ENCODE data around the gene AKAP6.

The AKAP6 gene

GRCh38 chr14:32805979-32806378, 476.9 kb downstream of the AKAP6 start:
- DNase-seq (ENCODE audit: low spot score in 2 of 2) (no peak), ATAC-seq (replicated peaks; ENCODE audit: extremely low read depth, poor library complexity, severe bottlenecking) (no peak)
- no peaks in the 10 kb centered on the region for H3K4me1 Mint-ChIP-seq
- peaks cover 26% of the 10 kb centered on the region for H3K9me3 Mint-ChIP-seq
- no peaks in the 10 kb centered on the region for H3K36me3 Mint-ChIP-seq (ENCODE audit: insufficient read depth)
- H3K4me3 Mint-ChIP-seq, result no peak overlapping the region
- no peaks in the 10 kb centered on the region for H3K27me3 Mint-ChIP-seq
- H3K27ac Mint-ChIP-seq (ENCODE audit: low read depth), result no peak overlapping the region

- Mint-ChIP-seq H3K27ac (ENCODE audit: low read depth) (no peak overlapping the region), H3K4me3 (no peak overlapping the region), H3K4me1 (no peaks in the 10 kb centered on the region), H3K9me3 (peaks cover 15% of the 10 kb centered on the region), H3K27me3 (no peaks in the 10 kb centered on the region), H3K36me3 (ENCODE audit: insufficient read depth) (no peaks in the 10 kb centered on the region)
- ATAC-seq (replicated peaks; ENCODE audit: extremely low read depth, poor library complexity, severe bottlenecking) (no peak), DNase-seq (ENCODE audit: low spot score in 2 of 2) (no peak)
These were observed 479.5 kb downstream of the AKAP6 start for GRCh38 chr14:32808644-32809043.

GRCh38 chr14:32809255-32809654, 480.2 kb downstream of the AKAP6 start:
- peaks cover 9% of the 10 kb centered on the region for H3K9me3 Mint-ChIP-seq
- no peaks in the 10 kb centered on the region for H3K36me3 Mint-ChIP-seq (ENCODE audit: insufficient read depth)
- no peak overlapping the region for H3K27ac Mint-ChIP-seq (ENCODE audit: low read depth)
- ATAC-seq (replicated peaks; ENCODE audit: extremely low read depth, poor library complexity, severe bottlenecking) (no peak), DNase-seq (ENCODE audit: low spot score in 2 of 2) (no peak)
- no peaks in the 10 kb centered on the region for H3K27me3 Mint-ChIP-seq
- H3K4me1 Mint-ChIP-seq, result no peaks in the 10 kb centered on the region
- H3K4me3 Mint-ChIP-seq, result no peak overlapping the region

- no peak for ATAC-seq (replicated peaks; ENCODE audit: extremely low read depth, poor library complexity, severe bottlenecking)
- no peaks in the 10 kb centered on the region for H3K9me3 Mint-ChIP-seq
- no peaks in the 10 kb centered on the region for H3K27me3 Mint-ChIP-seq
These were observed 484.3 kb downstream of the AKAP6 start for GRCh38 chr14:32813401-32813800.

GRCh38 chr14:32814721-32815120, 485.6 kb downstream of the AKAP6 start:
- H3K4me3 Mint-ChIP-seq, result no peak overlapping the region
- DNase-seq (ENCODE audit: low spot score in 2 of 2) (no peak), ATAC-seq (replicated peaks; ENCODE audit: extremely low read depth, poor library complexity, severe bottlenecking) (no peak)
- no peaks in the 10 kb centered on the region for H3K4me1 Mint-ChIP-seq
- H3K27ac Mint-ChIP-seq (ENCODE audit: low read depth), result no peak overlapping the region
- no peaks in the 10 kb centered on the region for H3K27me3 Mint-ChIP-seq
- H3K9me3 Mint-ChIP-seq, result peaks cover 6% of the 10 kb centered on the region
- peaks cover 2% of the 10 kb centered on the region for H3K36me3 Mint-ChIP-seq (ENCODE audit: insufficient read depth)

More at GRCh38 chr14:32813401-32813800, 484.3 kb downstream of the AKAP6 start:
- no peak overlapping the region for H3K4me3 Mint-ChIP-seq
- no peak for DNase-seq (ENCODE audit: low spot score in 2 of 2)
- no peaks in the 10 kb centered on the region for H3K4me1 Mint-ChIP-seq
- H3K36me3 Mint-ChIP-seq (ENCODE audit: insufficient read depth), result peaks cover 2% of the 10 kb centered on the region
- H3K27ac Mint-ChIP-seq (ENCODE audit: low read depth), result no peak overlapping the region

GRCh38 chr14:32816588-32816987, 487.5 kb downstream of the AKAP6 start:
- Mint-ChIP-seq H3K4me3 (no peak overlapping the region), H3K9me3 (peaks cover 13% of the 10 kb centered on the region), H3K27ac (ENCODE audit: low read depth) (no peak overlapping the region), H3K36me3 (ENCODE audit: insufficient read depth) (peaks cover 2% of the 10 kb centered on the region), H3K4me1 (no peaks in the 10 kb centered on the region), H3K27me3 (no peaks in the 10 kb centered on the region)
- no peak for DNase-seq (ENCODE audit: low spot score in 2 of 2)
- no peak for ATAC-seq (replicated peaks; ENCODE audit: extremely low read depth, poor library complexity, severe bottlenecking)

GRCh38 chr14:32817780-32818179, 488.7 kb downstream of the AKAP6 start:
- Mint-ChIP-seq H3K27me3 (no peaks in the 10 kb centered on the region), H3K9me3 (peaks cover 18% of the 10 kb centered on the region), H3K4me3 (no peak overlapping the region)

GRCh38 chr14:32818581-32818980, 489.5 kb downstream of the AKAP6 start:
- H3K9me3 Mint-ChIP-seq, result peaks cover 22% of the 10 kb centered on the region
- H3K36me3 Mint-ChIP-seq (ENCODE audit: insufficient read depth), result peaks cover 2% of the 10 kb centered on the region
- no peak overlapping the region for H3K27ac Mint-ChIP-seq (ENCODE audit: low read depth)
- ATAC-seq (replicated peaks; ENCODE audit: extremely low read depth, poor library complexity, severe bottlenecking) (no peak), DNase-seq (ENCODE audit: low spot score in 2 of 2) (no peak)
- H3K4me3 Mint-ChIP-seq, result no peak overlapping the region
- no peaks in the 10 kb centered on the region for H3K4me1 Mint-ChIP-seq
- no peaks in the 10 kb centered on the region for H3K27me3 Mint-ChIP-seq

More at GRCh38 chr14:32817780-32818179, 488.7 kb downstream of the AKAP6 start:
- no peak for DNase-seq (ENCODE audit: low spot score in 2 of 2)
- Mint-ChIP-seq H3K4me1 (no peaks in the 10 kb centered on the region), H3K27ac (ENCODE audit: low read depth) (no peak overlapping the region), H3K36me3 (ENCODE audit: insufficient read depth) (peaks cover 2% of the 10 kb centered on the region)
- no peak for ATAC-seq (replicated peaks; ENCODE audit: extremely low read depth, poor library complexity, severe bottlenecking)

GRCh38 chr14:32820181-32820580, 491.1 kb downstream of the AKAP6 start:
- DNase-seq (ENCODE audit: low spot score in 2 of 2) (no peak), ATAC-seq (replicated peaks; ENCODE audit: extremely low read depth, poor library complexity, severe bottlenecking) (no peak)
- no peaks in the 10 kb centered on the region for H3K27me3 Mint-ChIP-seq
- H3K4me1 Mint-ChIP-seq, result no peaks in the 10 kb centered on the region
- H3K9me3 Mint-ChIP-seq, result peaks cover 22% of the 10 kb centered on the region
- no peak overlapping the region for H3K4me3 Mint-ChIP-seq
- H3K27ac Mint-ChIP-seq (ENCODE audit: low read depth), result no peak overlapping the region
- H3K36me3 Mint-ChIP-seq (ENCODE audit: insufficient read depth), result peaks cover 2% of the 10 kb centered on the region

- DNase-seq (ENCODE audit: low spot score in 2 of 2) (no peak), ATAC-seq (replicated peaks; ENCODE audit: extremely low read depth, poor library complexity, severe bottlenecking) (no peak)
- H3K27me3 Mint-ChIP-seq, result no peaks in the 10 kb centered on the region
- no peak overlapping the region for H3K4me3 Mint-ChIP-seq
- H3K4me1 Mint-ChIP-seq, result no peaks in the 10 kb centered on the region
- H3K36me3 Mint-ChIP-seq (ENCODE audit: insufficient read depth), result peaks cover 2% of the 10 kb centered on the region
- H3K27ac Mint-ChIP-seq (ENCODE audit: low read depth), result no peak overlapping the region
- H3K9me3 Mint-ChIP-seq, result peaks cover 22% of the 10 kb centered on the region
These were observed 491.6 kb downstream of the AKAP6 start for GRCh38 chr14:32820682-32821081.

- H3K36me3 Mint-ChIP-seq (ENCODE audit: insufficient read depth), result no peaks in the 10 kb centered on the region
- H3K9me3 Mint-ChIP-seq, result peaks cover 22% of the 10 kb centered on the region
- DNase-seq (ENCODE audit: low spot score in 2 of 2) (no peak), ATAC-seq (replicated peaks; ENCODE audit: extremely low read depth, poor library complexity, severe bottlenecking) (no peak)
- no peak overlapping the region for H3K4me3 Mint-ChIP-seq
- H3K27ac Mint-ChIP-seq (ENCODE audit: low read depth), result no peak overlapping the region
- no peaks in the 10 kb centered on the region for H3K4me1 Mint-ChIP-seq
- H3K27me3 Mint-ChIP-seq, result no peaks in the 10 kb centered on the region
These were observed 493.0 kb downstream of the AKAP6 start for GRCh38 chr14:32821964-32822653.

GRCh38 chr14:32823706-32824105, 494.6 kb downstream of the AKAP6 start:
- DNase-seq (ENCODE audit: low spot score in 2 of 2) (no peak), ATAC-seq (replicated peaks; ENCODE audit: extremely low read depth, poor library complexity, severe bottlenecking) (no peak)
- Mint-ChIP-seq H3K27ac (ENCODE audit: low read depth) (no peak overlapping the region), H3K4me3 (no peak overlapping the region), H3K36me3 (ENCODE audit: insufficient read depth) (no peaks in the 10 kb centered on the region), H3K4me1 (no peaks in the 10 kb centered on the region), H3K27me3 (no peaks in the 10 kb centered on the region), H3K9me3 (peaks cover 27% of the 10 kb centered on the region)

GRCh38 chr14:32824195-32824594, 495.1 kb downstream of the AKAP6 start:
- H3K4me3 Mint-ChIP-seq, result no peak overlapping the region
- H3K36me3 Mint-ChIP-seq (ENCODE audit: insufficient read depth), result no peaks in the 10 kb centered on the region
- no peak overlapping the region for H3K27ac Mint-ChIP-seq (ENCODE audit: low read depth)
- no peaks in the 10 kb centered on the region for H3K4me1 Mint-ChIP-seq
- ATAC-seq (replicated peaks; ENCODE audit: extremely low read depth, poor library complexity, severe bottlenecking) (no peak), DNase-seq (ENCODE audit: low spot score in 2 of 2) (no peak)
- no peaks in the 10 kb centered on the region for H3K27me3 Mint-ChIP-seq
- peaks cover 25% of the 10 kb centered on the region for H3K9me3 Mint-ChIP-seq
